CD4-positive, alpha-beta T cell treated with Interleukin-17A for 1 hour (primary cell): ENCODE measurements around the gene NBDY.
"Not testable (repeated sequence)": the region's sequence is repeated elsewhere in the genome, so short reads cannot be mapped to it uniquely, and the experiment has no call there.

Source experiments
- DNase-seq: peaks from one replicate; pipeline ENCODE4 v3.0.0-alpha.2; 2020

Gene NBDY

GRCh38 chrX:56802921-56803849 lies 74.1 kb downstream of the NBDY start:
- DNase-seq: peak; percentile 52

GRCh38 chrX:56803850-56804681 lies 75.0 kb downstream of the NBDY start:
- DNase-seq: no peak

- DNase-seq: no peak
These were observed 75.8 kb downstream of the NBDY start for GRCh38 chrX:56804867-56805266.

- no peak for DNase-seq
These were observed 76.4 kb downstream of the NBDY start for GRCh38 chrX:56805399-56805798.

- not testable (repeated sequence) for DNase-seq
These were observed 77.1 kb downstream of the NBDY start for GRCh38 chrX:56806176-56806575.

GRCh38 chrX:56811599-56811998 lies 82.6 kb downstream of the NBDY start:
- DNase-seq: no peak

GRCh38 chrX:56812515-56813105 lies 83.6 kb downstream of the NBDY start:
- DNase-seq: peak; percentile 67

- peak; percentile 67 for DNase-seq
These were observed 84.3 kb downstream of the NBDY start for GRCh38 chrX:56813318-56813837.

- no peak for DNase-seq
These were observed 88.1 kb downstream of the NBDY start for GRCh38 chrX:56817179-56817578.

GRCh38 chrX:56826020-56826419 lies 97.0 kb downstream of the NBDY start:
- DNase-seq: no peak

- no peak for DNase-seq
These were observed 104.6 kb downstream of the NBDY start for GRCh38 chrX:56833626-56834025.

- DNase-seq: no peak
These were observed 124.4 kb downstream of the NBDY start for GRCh38 chrX:56853436-56853835.

GRCh38 chrX:56857042-56857441 lies 128.0 kb downstream of the NBDY start:
- no peak for DNase-seq

GRCh38 chrX:56860888-56861287 lies 131.8 kb downstream of the NBDY start:
- DNase-seq: no peak
